Immature natural killer cell (primary cell): ENCODE measurements around the gene LRRC31. TPM values are rescaled to one million over a fixed set of nuclear protein-coding genes. Genes with fewer than 3 reads are reported as not detected.

Experiments used
- polyA plus RNA-seq, 3 donors: library from polyadenylated mRNA; unstranded; fragments of 300-500 nt; fragmentation: Illumina TruSeq; gene quantifications; one replicate each; pipeline ENCODE4 v1.2.3, GENCODE V29; 2021

Gene LRRC31
- polyA plus RNA-seq, 3 donors from 2014 or later, result not detected

Other genes starting within 250 kb of the LRRC31 start
- not detected for gene MECOM, start 206.2 kb downstream of the LRRC31 start, polyA plus RNA-seq
- gene TERC, start 104.9 kb downstream of the LRRC31 start, polyA plus RNA-seq, result under 1 TPM in 1 of 3 donors, not detected in 2; 0.76 TPM
- under 1 TPM; 0.42 to 0.67 (median 0.47) TPM for gene ACTRT3, start 100.4 kb downstream of the LRRC31 start, polyA plus RNA-seq
- 10 to 100 TPM; 15.1 to 24.9 (median 17.9) TPM for gene MYNN, start 96.5 kb downstream of the LRRC31 start, polyA plus RNA-seq
- not detected for gene LRRIQ4, start 57.1 kb downstream of the LRRC31 start, polyA plus RNA-seq
- gene LRRC34, start 57.0 kb downstream of the LRRC31 start, polyA plus RNA-seq, result under 1 TPM in 2 of 3 donors, not detected in 1; 0.30 to 0.40 TPM
- gene SAMD7, start 41.6 kb upstream of the LRRC31 start, polyA plus RNA-seq, result not detected
- gene SEC62, start 96.9 kb upstream of the LRRC31 start, polyA plus RNA-seq, result 100 to 1,000 TPM; 128 to 155 (median 130) TPM
- gene GPR160, start 168.1 kb upstream of the LRRC31 start, polyA plus RNA-seq, result 1 to 10 TPM; 3.4 to 3.7 (median 3.6) TPM